Esophagus muscularis mucosa (tissue), 4 donors: ENCODE results near the gene RIMBP3B. TPM values are rescaled to one million over a fixed set of nuclear protein-coding genes. Genes with fewer than 3 reads are reported as not detected.
"Not testable (repeated sequence)": the region's sequence is repeated elsewhere in the genome, so short reads cannot be mapped to it uniquely, and the experiment has no call there.

Experiments used
- DNase-seq: peaks from one replicate; pipeline ENCODE4 v3.0.0-alpha.2; 2017; ENCODE audit errors: extremely low spot score
- H3K27ac ChIP-seq, 4 donors: fragments of 200-600 bp; sonication (generic); replicated peaks in 1 of 4; 1 replicate in 3 of 4; 2 replicates in 1 of 4; pipeline ENCODE4 v1.5.1; 2016 to 2019; ENCODE audit warnings: mild to moderate bottlenecking in 1 of 4
- H3K27me3 ChIP-seq, 4 donors: fragments of 200-600 bp; sonication (generic); one replicate each; pipeline versions ENCODE4 v1.5.1 to v1.6.0; 2016 to 2019
- H3K36me3 ChIP-seq, 4 donors: fragments of 200-600 bp; sonication (generic); one replicate each; pipeline ENCODE4 v1.5.1; 2016 to 2019
- H3K4me1 ChIP-seq, 4 donors: fragments of 200-600 bp; sonication (generic); one replicate each; pipeline ENCODE4 v1.5.1; 2016 to 2019
- H3K4me3 ChIP-seq, 4 donors: fragments of 200-600 bp; sonication (generic); 1 replicate in 2 of 4; 2 replicates in 2 of 4; pipeline ENCODE4 v1.5.1; 2016 to 2019; ENCODE audit warnings: mild to moderate bottlenecking in 4 of 4, moderate library complexity in 1 of 4
- H3K9me3 ChIP-seq, 4 donors: fragments of 200-600 bp; sonication (generic); 1 replicate in 3 of 4; 2 replicates in 1 of 4; pipeline ENCODE4 v1.5.1; 2016 to 2019
- WGBS: methylation state at CpG from one replicate; pipeline ENCODE4 v1.1.5; 2018; 5-methylcytosine and 5-hydroxymethylcytosine counted together
- intact Hi-C: fragments of 100-400 bp; cut with DNase I; formaldehyde crosslinking; loops from one replicate; pipeline ENCODE4 v1.15.1; 2023
- small RNA-seq, 3 donors: library from RNA; depleted of rRNA; stranded (forward); fragments of <200 nt; gene quantifications; one replicate each; pipeline ENCODE3, GENCODE V24; 2016
- total RNA-seq, 4 donors: library from RNA; depleted of rRNA; stranded (reverse); fragments of >200 nt; gene quantifications; one replicate each; pipeline versions ENCODE4 v1.1.0 to v1.2.1, GENCODE V29; 2016

RIMBP3B gene
- total RNA-seq, 4 donors from 2014 or later, result under 0.01 to 0.11 TPM; not detected in 2

DNA sequence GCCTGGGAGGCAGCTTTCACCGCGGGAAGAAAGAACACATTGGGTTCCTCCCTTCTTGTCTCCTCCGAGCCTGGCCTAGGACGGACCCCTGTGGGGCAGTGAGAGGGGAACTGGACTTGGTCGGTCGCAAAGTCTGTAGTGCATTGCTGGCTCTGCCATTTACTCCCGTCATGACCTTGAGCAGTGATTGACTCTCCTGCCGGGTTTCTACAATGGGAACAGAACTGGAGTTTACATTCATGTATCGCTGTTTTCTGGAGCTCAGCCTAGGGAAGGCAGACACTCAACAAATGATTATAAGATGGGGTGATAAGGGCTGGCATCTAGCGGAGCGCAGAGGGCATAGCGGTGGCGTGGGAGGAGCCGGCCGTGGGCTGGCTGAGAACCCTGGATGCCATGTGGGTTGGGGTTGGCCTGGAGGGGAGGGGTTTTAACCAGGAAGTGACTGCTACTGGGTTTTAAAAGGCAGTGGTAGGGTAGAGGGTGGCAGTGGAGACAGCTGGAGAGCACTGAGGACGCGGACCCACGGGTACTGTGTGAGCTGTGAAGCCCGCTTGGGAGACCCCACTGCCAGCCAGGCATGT is 36.7 kb downstream of the RIMBP3B start:
- H3K27ac ChIP-seq, H3K4me3 ChIP-seq, H3K4me1 ChIP-seq, H3K36me3 ChIP-seq, DNase-seq, H3K9me3 ChIP-seq, H3K27me3 ChIP-seq, intact Hi-C loops: not testable (repeated sequence)
- WGBS, result 37% methylated on average over 2 of the region's 19 CpGs

DNA sequence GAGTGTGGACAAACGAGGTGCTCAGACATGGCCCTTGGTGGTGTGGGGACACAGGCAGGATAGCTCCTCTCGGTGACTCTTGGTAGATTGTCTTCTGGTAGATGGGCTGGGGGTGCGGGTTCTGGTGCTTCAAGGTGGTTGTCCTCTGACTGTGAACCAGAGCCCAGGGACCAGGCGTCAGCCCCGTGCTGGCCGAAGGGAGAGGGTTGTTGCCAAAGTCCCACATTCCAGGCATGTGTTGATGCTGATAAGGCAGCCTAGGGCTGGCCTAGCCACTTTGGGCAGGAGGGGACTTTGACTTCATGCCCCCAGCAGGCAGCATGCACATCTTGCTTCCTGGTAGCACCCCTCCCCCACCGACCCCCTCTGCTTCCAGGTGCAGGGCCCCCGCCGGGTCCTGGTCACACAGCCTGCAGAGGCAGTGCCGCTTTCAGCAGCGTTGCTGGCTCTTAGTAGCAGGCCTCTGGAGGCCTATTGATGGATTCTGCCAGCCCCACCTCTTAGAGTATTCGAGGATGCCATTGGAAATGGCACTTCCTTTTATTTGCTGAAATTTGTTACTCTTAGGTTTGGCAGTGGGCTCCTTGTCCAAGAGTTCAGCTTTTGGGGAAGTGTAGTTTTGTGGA is 40.6 kb downstream of the RIMBP3B start:
- H3K4me3 ChIP-seq, H3K4me1 ChIP-seq, H3K27me3 ChIP-seq, DNase-seq, H3K36me3 ChIP-seq, H3K27ac ChIP-seq, intact Hi-C loops, H3K9me3 ChIP-seq: not testable (repeated sequence)
- no CpG with 5 or more reads among the region's 12 CpGs for WGBS

DNA sequence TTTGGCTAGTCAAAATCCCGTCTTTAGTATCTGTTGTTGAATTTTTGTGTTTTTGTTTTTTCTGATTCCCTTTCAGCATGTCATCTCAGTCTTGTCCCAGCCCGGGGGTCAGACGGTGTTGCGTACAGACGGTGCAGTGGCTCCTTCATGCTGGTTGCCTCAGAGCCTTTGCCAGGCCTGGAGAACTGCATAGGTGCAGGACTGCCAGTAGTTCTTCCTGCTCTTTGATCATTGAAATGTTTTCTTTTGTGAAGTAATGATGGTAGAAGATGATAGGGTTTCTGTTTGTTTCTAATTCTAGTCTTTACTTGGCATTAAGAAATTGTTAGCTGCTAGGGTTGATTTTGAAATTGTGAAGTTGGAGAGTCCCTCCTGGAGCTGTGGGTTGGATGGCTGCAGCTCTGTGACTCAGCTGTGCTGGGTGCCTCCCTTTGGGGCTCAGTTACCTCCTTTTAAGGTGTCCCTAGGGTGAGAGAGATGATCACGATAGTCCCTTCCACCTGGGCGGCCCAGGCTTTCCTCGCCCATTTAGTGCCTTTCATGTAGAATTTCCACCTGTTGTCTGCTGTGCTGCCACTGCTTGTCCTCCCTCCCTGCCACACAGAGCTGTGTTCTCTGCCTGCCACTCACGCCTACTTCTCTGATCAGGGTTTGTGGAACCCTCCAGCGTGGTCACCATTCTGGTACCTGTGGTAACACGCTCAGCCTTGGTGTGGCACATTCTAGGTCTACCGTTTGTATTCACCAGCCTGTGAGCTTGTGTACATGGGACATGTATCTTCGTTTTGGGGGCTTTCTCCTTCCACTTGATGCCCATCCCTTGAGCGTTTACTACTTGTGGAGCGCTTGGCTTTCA is 51.1 kb downstream of the RIMBP3B start:
- H3K27me3 ChIP-seq, H3K4me3 ChIP-seq, H3K36me3 ChIP-seq, H3K9me3 ChIP-seq, H3K4me1 ChIP-seq, H3K27ac ChIP-seq, DNase-seq, intact Hi-C loops: not testable (repeated sequence)
- WGBS, result no CpG with 5 or more reads among the region's 15 CpGs

DNA sequence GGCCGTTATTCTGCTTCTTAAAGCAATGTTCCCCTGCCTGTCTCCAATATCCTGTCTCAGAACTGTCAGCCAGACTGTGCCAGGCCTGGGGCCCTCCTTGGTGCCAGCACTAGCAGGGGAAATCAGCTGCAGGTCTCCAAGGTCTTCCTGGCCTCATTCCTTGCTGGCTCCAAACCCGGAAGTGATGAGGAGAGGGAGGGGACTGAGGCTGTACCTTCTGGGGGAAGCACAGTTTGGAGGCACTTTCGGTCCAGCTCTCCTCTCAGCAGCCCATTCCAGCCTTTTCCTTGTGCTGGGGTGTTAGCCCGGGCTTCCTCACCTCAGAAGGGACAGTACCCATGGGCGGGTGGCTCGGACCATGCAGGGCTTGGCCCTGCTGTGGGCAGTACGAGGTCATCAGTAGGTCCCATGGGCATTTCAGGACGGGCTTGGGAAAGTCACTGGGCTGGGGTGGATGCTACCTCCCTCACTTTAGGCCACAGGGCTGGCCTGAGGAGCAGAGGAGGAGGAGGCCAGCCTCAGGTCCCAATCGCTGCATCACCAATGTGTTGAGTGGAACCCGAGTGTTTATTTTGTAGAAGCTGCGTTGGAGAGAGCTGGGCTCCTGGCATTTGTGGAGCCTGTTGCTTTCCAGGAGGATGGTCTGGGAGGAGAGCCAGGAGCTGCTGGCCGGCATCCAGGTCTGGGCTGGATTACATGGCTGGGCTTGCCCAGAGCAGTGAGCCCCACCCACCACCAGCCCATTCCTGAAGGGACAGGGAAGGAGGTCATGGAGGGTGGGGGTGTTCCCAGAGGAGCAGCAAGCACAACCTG is 52.7 kb downstream of the RIMBP3B start:
- DNase-seq, H3K27me3 ChIP-seq, intact Hi-C loops, H3K36me3 ChIP-seq, H3K9me3 ChIP-seq, H3K4me1 ChIP-seq: not testable (repeated sequence)
- no CpG with 5 or more reads among the region's 12 CpGs for WGBS
- H3K27ac ChIP-seq, result peak overlapping the region; percentile 63 to 74 (median 68)
- peak overlapping the region in 1 of 4 donors; percentile 33 for H3K4me3 ChIP-seq

DNA sequence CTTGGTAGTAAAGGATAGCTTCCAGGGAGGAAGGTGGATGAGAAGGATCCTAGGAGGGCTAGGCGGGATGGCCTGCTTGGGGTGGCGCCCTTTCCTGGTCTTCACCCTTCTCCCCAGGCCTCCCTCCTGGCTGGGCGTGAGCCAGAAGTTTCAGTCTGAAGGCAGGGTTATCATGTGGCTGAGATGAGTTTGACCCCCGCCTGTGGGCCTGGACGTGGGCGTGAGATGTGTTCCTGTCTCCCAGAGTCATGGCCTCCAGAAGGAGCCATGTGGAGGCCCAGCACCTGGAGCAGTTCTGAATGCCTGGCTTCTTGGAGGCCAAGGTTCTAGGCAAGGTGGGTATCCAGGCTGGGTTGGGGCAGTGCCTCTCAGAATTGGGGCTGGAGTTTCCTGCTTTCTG is 54.5 kb downstream of the RIMBP3B start:
- H3K4me1 ChIP-seq, intact Hi-C loops, H3K27me3 ChIP-seq, DNase-seq, H3K36me3 ChIP-seq, H3K27ac ChIP-seq, H3K9me3 ChIP-seq, H3K4me3 ChIP-seq: not testable (repeated sequence)
- no CpG with 5 or more reads among the region's 6 CpGs for WGBS

Small RNAs within 50 kb of the gene (small RNA-seq; reads per million reads assigned to genes)
- 0 reads per million in 3 donors for gene RF00492
- 0 reads per million in 3 donors for gene RN7SKP63

Other genes with a start within 250 kb of the RIMBP3B start
- gene HIC2, start 33.6 kb downstream of the RIMBP3B start, total RNA-seq, result 1 to 10 TPM; 3.7 to 7.3 (median 5.4) TPM
- 1 to 10 TPM in 2 of 4 donors, under 1 TPM in 1, not detected in 1; 0.99 to 5.1 (median 3.8) TPM for gene TMEM191C, start 83.6 kb downstream of the RIMBP3B start, total RNA-seq
- not detected for gene RIMBP3C, start 167.7 kb downstream of the RIMBP3B start, total RNA-seq
- 10 to 100 TPM; 47.3 to 84.7 (median 65.2) TPM for gene UBE2L3, start 184.0 kb downstream of the RIMBP3B start, total RNA-seq
- gene YDJC, start 246.3 kb downstream of the RIMBP3B start, total RNA-seq, result 10 to 100 TPM; 13.7 to 33.7 (median 26.2) TPM
- gene CCDC116, start 249.0 kb downstream of the RIMBP3B start, total RNA-seq, result under 1 TPM; 0.26 to 0.99 (median 0.55) TPM